PFSK-1 (cell line): ENCODE measurements around the gene CPLANE2.

Experiments
- FOXP2 ChIP-seq: optimal IDR thresholded peaks from 2 replicates; pipeline ENCODE3; 2011; ENCODE audit warnings: borderline replicate concordance, control low read depth, inconsistent platforms; ENCODE audit not compliant: insufficient read depth; ENCODE audit errors: extremely low read length, extremely low read depth
- POLR2AphosphoS5 ChIP-seq: IDR thresholded peaks from 2 replicates; pipeline ENCODE4 v1.6.1; 2012; ENCODE audit warnings: low read depth, mild to moderate bottlenecking, control low read depth, low read length, moderate library complexity
- SIN3A ChIP-seq: IDR thresholded peaks from 2 replicates; pipeline ENCODE4 v1.6.1; 2012; ENCODE audit warnings: mild to moderate bottlenecking, low read length, moderate library complexity, borderline replicate concordance; ENCODE audit not compliant: insufficient read depth
- TAF1 ChIP-seq: IDR thresholded peaks from 2 replicates; pipeline ENCODE4 v1.6.1; 2012; ENCODE audit warnings: low read length, control low read depth, borderline replicate concordance; ENCODE audit not compliant: insufficient read depth
- TF ChIP-seq, protein P1 (sequence below), 2 experiments: IDR thresholded peaks; 2 replicates each; pipeline versions ENCODE4 v1.6.1 to v1.8.0; 2011 to 2012; ENCODE audit warnings: low read depth in 2 of 2, low read length in 2 of 2, control low read depth in 1 of 2, inconsistent platforms in 1 of 2, mild to moderate bottlenecking in 1 of 2, moderate library complexity in 1 of 2; ENCODE audit not compliant: insufficient read depth in 1 of 2

DNA sequence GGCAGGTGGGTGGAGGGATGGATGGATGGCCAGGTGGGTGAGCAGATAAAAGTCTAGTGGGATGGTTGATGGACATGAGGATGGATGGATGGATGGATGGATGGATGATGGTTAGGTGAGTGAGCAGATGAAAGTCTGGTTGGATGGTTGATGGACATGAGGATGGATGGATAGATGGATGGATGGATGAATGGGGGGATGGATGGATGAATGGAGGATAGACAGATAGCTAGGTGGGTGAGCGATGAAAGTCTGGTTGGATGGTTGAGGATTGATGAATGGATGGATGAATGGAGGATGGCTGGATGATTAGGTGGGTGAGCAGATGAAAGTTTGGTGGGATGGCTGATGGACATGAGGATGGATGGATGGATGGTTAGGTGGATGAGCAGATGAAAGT lies 15.5 kb downstream of the CPLANE2 start:
- TF ChIP-seq SIN3A = no peak
- TF ChIP-seq POLR2AphosphoS5 = no peak
- TF ChIP-seq, protein P1, sequence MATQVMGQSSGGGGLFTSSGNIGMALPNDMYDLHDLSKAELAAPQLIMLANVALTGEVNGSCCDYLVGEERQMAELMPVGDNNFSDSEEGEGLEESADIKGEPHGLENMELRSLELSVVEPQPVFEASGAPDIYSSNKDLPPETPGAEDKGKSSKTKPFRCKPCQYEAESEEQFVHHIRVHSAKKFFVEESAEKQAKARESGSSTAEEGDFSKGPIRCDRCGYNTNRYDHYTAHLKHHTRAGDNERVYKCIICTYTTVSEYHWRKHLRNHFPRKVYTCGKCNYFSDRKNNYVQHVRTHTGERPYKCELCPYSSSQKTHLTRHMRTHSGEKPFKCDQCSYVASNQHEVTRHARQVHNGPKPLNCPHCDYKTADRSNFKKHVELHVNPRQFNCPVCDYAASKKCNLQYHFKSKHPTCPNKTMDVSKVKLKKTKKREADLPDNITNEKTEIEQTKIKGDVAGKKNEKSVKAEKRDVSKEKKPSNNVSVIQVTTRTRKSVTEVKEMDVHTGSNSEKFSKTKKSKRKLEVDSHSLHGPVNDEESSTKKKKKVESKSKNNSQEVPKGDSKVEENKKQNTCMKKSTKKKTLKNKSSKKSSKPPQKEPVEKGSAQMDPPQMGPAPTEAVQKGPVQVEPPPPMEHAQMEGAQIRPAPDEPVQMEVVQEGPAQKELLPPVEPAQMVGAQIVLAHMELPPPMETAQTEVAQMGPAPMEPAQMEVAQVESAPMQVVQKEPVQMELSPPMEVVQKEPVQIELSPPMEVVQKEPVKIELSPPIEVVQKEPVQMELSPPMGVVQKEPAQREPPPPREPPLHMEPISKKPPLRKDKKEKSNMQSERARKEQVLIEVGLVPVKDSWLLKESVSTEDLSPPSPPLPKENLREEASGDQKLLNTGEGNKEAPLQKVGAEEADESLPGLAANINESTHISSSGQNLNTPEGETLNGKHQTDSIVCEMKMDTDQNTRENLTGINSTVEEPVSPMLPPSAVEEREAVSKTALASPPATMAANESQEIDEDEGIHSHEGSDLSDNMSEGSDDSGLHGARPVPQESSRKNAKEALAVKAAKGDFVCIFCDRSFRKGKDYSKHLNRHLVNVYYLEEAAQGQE (IDR thresholded peaks at IDR 0.05; ENCODE audit: insufficient read depth in 1 of 2, low read depth in 2 of 2, low read length in 2 of 2) = no peak
- TF ChIP-seq TAF1 = no peak
- no peak for TF ChIP-seq FOXP2
